A673 (cell line): ENCODE results near the gene MBD5. TPM values are rescaled to one million over a fixed set of nuclear protein-coding genes. Genes with fewer than 3 reads are reported as not detected.

ENCODE experiments used
- BruUV-seq: library from RNA; stranded (reverse); fragments of 400-500 nt; replicated peaks from 2 replicates; lab custom pipeline; 2021; lab: Mats Ljungman, UMichigan
- CTCF ChIA-PET: fragments of 300-600 bp; sonication (Branson Sonifier 250); formaldehyde crosslinking; loops from one replicate; lab custom pipeline; 2022; ENCODE audit warnings: antibody characterized with exemption; lab: Charles Lee
- POLR2A ChIA-PET: fragments of 300-600 bp; sonication (Branson Sonifier 250); formaldehyde crosslinking; loops from one replicate; lab custom pipeline; 2022; ENCODE audit warnings: antibody characterized with exemption; ENCODE audit not compliant: low non-redundant PET; lab: Charles Lee
- DNase-seq: peaks from one replicate; pipeline ENCODE4 v3.0.0-alpha.2; 2015; ENCODE audit warnings: low spot score
- H3K27ac ChIP-seq: fragments of 200-600 bp; sonication (generic); 2 replicates; pipeline ENCODE4 v1.5.1; 2016; ENCODE audit warnings: mixed run types, low read depth, mild to moderate bottlenecking, mixed read lengths, antibody characterized with exemption, low read length; ENCODE audit not compliant: poor library complexity, severe bottlenecking
- H3K27me3 ChIP-seq: fragments of 200-600 bp; sonication (generic); replicated peaks from 2 replicates; pipeline ENCODE4 v1.6.1; 2017; ENCODE audit warnings: mixed run types, low read depth, mild to moderate bottlenecking, mixed read lengths, antibody characterized with exemption, low read length; ENCODE audit not compliant: insufficient read depth, poor library complexity
- H3K36me3 ChIP-seq: fragments of 200-600 bp; sonication (generic); 2 replicates; pipeline ENCODE4 v1.6.1; 2016; ENCODE audit warnings: mixed run types, mild to moderate bottlenecking, mixed read lengths, antibody characterized with exemption, low read length; ENCODE audit not compliant: insufficient read depth, poor library complexity, severe bottlenecking
- H3K4me1 ChIP-seq: fragments of 200-600 bp; sonication (generic); 2 replicates; pipeline ENCODE4 v1.6.1; 2017; ENCODE audit warnings: mixed run types, mild to moderate bottlenecking, mixed read lengths, antibody characterized with exemption, low read length; ENCODE audit not compliant: insufficient read depth, poor library complexity, severe bottlenecking
- H3K4me3 ChIP-seq: fragments of 200-600 bp; sonication (generic); 2 replicates; pipeline ENCODE4 v1.5.1; 2016; ENCODE audit warnings: low read depth, mixed run types, mild to moderate bottlenecking, mixed read lengths, low read length; ENCODE audit not compliant: poor library complexity, severe bottlenecking
- H3K9me3 ChIP-seq: fragments of 200-600 bp; sonication (generic); 2 replicates; pipeline ENCODE4 v1.6.1; 2016; ENCODE audit warnings: mixed run types, low read depth, mild to moderate bottlenecking, mixed read lengths, antibody characterized with exemption, low read length; ENCODE audit not compliant: poor library complexity, severe bottlenecking
- EZH2 ChIP-seq: fragments of 200-600 bp; sonication (generic); IDR thresholded peaks from 2 replicates; pipeline ENCODE4 v1.6.1; 2017; ENCODE audit warnings: borderline replicate concordance, low read depth, mild to moderate bottlenecking, mixed read lengths, antibody characterized with exemption, low read length; ENCODE audit not compliant: poor library complexity, severe bottlenecking
- intact Hi-C: fragments of 100-400 bp; cut with micrococcal nuclease; formaldehyde crosslinking; loops from one replicate; pipeline ENCODE4 v1.10.0; 2022; ENCODE audit not compliant: unreplicated experiment
- total RNA-seq: library from RNA; stranded (reverse); gene quantifications from 2 replicates; pipeline ENCODE4 v1.2.3, GENCODE V29; 2021
- TF ChIP-seq, protein P1 (sequence below): fragments of 300-800, 200-600 bp; sonication (generic); conservative IDR thresholded peaks from 2 replicates; pipeline ENCODE4 v1.5.1; 2017; ENCODE audit warnings: low read depth, mild to moderate bottlenecking, antibody characterized with exemption, low read length, moderate library complexity, mixed read lengths

MBD5 gene
- total RNA-seq, 1 experiment from 2014 or later, result 32.4 TPM

- BruUV-seq, result no TSS peak
- no peaks in the 10 kb centered on the region for H3K27me3 ChIP-seq
- no peaks in the 10 kb centered on the region for H3K36me3 ChIP-seq
- no peak for DNase-seq
- ChIA-PET POLR2A (no interaction called here), CTCF (no interaction called here)
- TF ChIP-seq EZH2, result no peak
- TF ChIP-seq, protein P1, sequence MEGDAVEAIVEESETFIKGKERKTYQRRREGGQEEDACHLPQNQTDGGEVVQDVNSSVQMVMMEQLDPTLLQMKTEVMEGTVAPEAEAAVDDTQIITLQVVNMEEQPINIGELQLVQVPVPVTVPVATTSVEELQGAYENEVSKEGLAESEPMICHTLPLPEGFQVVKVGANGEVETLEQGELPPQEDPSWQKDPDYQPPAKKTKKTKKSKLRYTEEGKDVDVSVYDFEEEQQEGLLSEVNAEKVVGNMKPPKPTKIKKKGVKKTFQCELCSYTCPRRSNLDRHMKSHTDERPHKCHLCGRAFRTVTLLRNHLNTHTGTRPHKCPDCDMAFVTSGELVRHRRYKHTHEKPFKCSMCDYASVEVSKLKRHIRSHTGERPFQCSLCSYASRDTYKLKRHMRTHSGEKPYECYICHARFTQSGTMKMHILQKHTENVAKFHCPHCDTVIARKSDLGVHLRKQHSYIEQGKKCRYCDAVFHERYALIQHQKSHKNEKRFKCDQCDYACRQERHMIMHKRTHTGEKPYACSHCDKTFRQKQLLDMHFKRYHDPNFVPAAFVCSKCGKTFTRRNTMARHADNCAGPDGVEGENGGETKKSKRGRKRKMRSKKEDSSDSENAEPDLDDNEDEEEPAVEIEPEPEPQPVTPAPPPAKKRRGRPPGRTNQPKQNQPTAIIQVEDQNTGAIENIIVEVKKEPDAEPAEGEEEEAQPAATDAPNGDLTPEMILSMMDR, result no peak
- intact Hi-C loops, result no loop called here
- no peaks in the 10 kb centered on the region for H3K9me3 ChIP-seq
- no peak overlapping the region for H3K27ac ChIP-seq
- H3K4me1 ChIP-seq, result no peaks in the 10 kb centered on the region
- H3K4me3 ChIP-seq, result no peak overlapping the region
These were observed 381.9 kb downstream of the MBD5 start for GRCh38 chr2:148402786-148403185.

DNA sequence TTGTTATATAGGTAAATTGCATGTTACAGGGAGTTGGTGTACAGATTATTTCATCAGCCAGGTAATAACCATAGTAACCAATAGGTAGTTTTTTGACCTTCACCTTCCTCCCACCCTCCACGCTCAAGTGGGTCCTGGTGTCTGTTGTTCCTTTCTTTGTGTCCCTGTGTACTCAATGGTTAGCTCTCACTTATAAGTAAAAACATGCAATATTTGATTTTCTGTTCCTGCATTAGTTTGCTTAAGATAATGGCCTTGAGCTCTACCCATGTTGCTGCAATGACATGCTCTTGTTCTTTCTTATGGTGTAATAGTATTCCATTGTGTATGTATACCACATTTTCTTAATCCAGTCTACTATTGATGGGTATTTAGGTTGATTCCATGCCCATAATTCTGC is 390.0 kb downstream of the MBD5 start:
- Histone ChIP-seq H3K4me3 (no peak overlapping the region), H3K27me3 (no peaks in the 10 kb centered on the region), H3K27ac (no peak overlapping the region), H3K9me3 (peaks cover 18% of the 10 kb centered on the region), H3K4me1 (no peaks in the 10 kb centered on the region), H3K36me3 (no peaks in the 10 kb centered on the region)
- intact Hi-C loops, result no loop called here
- no peak for DNase-seq
- no TSS peak for BruUV-seq
- ChIA-PET CTCF (no interaction called here), POLR2A (no interaction called here)
- no peak for TF ChIP-seq EZH2
- TF ChIP-seq, protein P1, result no peak

- intact Hi-C loops, result no loop called here
- Histone ChIP-seq H3K4me1 (no peaks in the 10 kb centered on the region), H3K27ac (no peak overlapping the region), H3K4me3 (no peak overlapping the region), H3K9me3 (peaks cover 18% of the 10 kb centered on the region), H3K27me3 (no peaks in the 10 kb centered on the region), H3K36me3 (no peaks in the 10 kb centered on the region)
- TF ChIP-seq EZH2, result no peak
- TF ChIP-seq, protein P1, result no peak
- no peak for DNase-seq
- CTCF ChIA-PET, result interaction anchor here (0.6 kb wide), 1 partner anchor 964 kb away, joined by 3 read pairs; no protein-coding TSS in a partner anchor
- POLR2A ChIA-PET, result no interaction called here
- BruUV-seq, result no TSS peak
These were observed 395.4 kb downstream of the MBD5 start for GRCh38 chr2:148416248-148416647.
